Hepatocyte (in vitro differentiated cells): ENCODE data around the gene MCEE.
"Not testable (repeated sequence)": the region's sequence is repeated elsewhere in the genome, so short reads cannot be mapped to it uniquely, and the experiment has no call there.

ENCODE experiments used
- EZH2 ChIP-seq: fragments of 200-600 bp; sonication (generic); IDR thresholded peaks from 2 replicates; pipeline ENCODE4 v1.6.1; 2016; ENCODE audit warnings: antibody characterized with exemption, mild to moderate bottlenecking, borderline replicate concordance
- TF ChIP-seq, protein P1 (sequence below): fragments of 200-600 bp; sonication (generic); IDR thresholded peaks from 2 replicates; pipeline ENCODE4 v1.5.1; 2016; ENCODE audit warnings: antibody characterized with exemption, mild to moderate bottlenecking; ENCODE audit not compliant: poor library complexity

DNA sequence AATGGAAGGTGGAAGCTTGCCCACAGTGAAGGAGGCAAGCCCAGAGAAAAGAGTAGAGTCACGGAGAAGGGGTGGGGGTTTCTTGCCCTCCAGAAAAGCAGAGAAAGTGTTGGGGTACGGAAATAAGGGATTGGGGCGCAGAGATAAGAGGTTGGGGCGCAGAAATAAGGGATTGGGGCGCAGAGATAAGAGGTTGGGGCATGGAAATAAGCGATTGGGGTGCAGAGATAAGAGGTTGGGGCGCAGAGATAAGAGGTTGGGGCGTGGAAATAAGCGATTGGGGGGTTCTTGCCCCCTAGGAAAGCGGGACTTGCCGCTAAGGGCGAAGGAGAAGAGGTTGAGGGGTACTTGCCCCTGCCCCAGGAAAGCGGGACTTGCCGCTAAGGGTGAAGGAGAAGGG, 40.6 kb downstream of the MCEE start:
- TF ChIP-seq, protein P1, sequence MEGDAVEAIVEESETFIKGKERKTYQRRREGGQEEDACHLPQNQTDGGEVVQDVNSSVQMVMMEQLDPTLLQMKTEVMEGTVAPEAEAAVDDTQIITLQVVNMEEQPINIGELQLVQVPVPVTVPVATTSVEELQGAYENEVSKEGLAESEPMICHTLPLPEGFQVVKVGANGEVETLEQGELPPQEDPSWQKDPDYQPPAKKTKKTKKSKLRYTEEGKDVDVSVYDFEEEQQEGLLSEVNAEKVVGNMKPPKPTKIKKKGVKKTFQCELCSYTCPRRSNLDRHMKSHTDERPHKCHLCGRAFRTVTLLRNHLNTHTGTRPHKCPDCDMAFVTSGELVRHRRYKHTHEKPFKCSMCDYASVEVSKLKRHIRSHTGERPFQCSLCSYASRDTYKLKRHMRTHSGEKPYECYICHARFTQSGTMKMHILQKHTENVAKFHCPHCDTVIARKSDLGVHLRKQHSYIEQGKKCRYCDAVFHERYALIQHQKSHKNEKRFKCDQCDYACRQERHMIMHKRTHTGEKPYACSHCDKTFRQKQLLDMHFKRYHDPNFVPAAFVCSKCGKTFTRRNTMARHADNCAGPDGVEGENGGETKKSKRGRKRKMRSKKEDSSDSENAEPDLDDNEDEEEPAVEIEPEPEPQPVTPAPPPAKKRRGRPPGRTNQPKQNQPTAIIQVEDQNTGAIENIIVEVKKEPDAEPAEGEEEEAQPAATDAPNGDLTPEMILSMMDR = not testable (repeated sequence)
- TF ChIP-seq EZH2 = not testable (repeated sequence)
